GM23248 (cell line): ENCODE results near the gene RPS6KA3.

ENCODE experiments used
- EZH2 ChIP-seq: fragments of 200-600 bp; sonication (generic); IDR thresholded peaks from 2 replicates; pipeline ENCODE4 v1.6.1; 2018; ENCODE audit warnings: antibody characterized with exemption, mild to moderate bottlenecking; ENCODE audit not compliant: insufficient read depth, poor library complexity, severe bottlenecking
- EZH2phosphoT487 ChIP-seq: fragments of 200-600 bp; sonication (generic); IDR thresholded peaks from 2 replicates; pipeline ENCODE4 v1.6.1; 2018; ENCODE audit warnings: antibody characterized with exemption, moderate library complexity, mild to moderate bottlenecking, low read depth; ENCODE audit not compliant: insufficient read depth

DNA sequence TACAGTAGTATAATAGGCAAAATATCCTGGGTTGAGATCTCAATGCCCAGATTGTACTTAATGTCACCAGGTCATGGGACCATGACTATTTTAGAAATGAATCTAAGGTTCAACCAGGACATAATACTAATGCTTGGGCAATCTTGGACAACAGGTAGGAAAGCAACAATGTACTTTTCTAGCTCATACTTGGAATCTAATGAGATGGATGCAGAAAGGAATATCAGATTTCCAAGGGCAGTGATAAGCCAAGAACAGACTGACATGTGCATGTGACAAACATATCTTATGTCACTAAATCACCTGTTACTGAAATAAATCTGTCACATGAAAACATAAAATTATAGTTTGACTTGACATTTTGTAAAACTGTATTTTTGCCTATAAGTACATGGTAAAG lies 51.1 kb downstream of the RPS6KA3 start:
- TF ChIP-seq EZH2 (no peak), EZH2phosphoT487 (no peak)
